Mucosa of stomach (tissue), 1 donor: ENCODE results near the gene VTCN1.

ENCODE experiments used
- H3K27me3 ChIP-seq: one replicate; pipeline ENCODE4 v1.7.0; 2013; ENCODE audit warnings: mild to moderate bottlenecking, low read length; ENCODE audit not compliant: control insufficient read depth, insufficient read depth
- H3K36me3 ChIP-seq: one replicate; pipeline ENCODE4 v1.7.0; 2013; ENCODE audit warnings: low read length; ENCODE audit not compliant: control insufficient read depth, insufficient read depth
- H3K4me1 ChIP-seq: one replicate; pipeline ENCODE4 v1.7.0; 2013; ENCODE audit warnings: mild to moderate bottlenecking, low read length; ENCODE audit not compliant: control insufficient read depth, insufficient read depth
- H3K4me3 ChIP-seq: one replicate; pipeline ENCODE4 v1.7.0; 2013; ENCODE audit warnings: low read length
- H3K9ac ChIP-seq: one replicate; pipeline ENCODE4 v1.7.0; 2013; ENCODE audit warnings: mild to moderate bottlenecking, low read length, moderate library complexity
- H3K9me3 ChIP-seq: one replicate; pipeline ENCODE4 v1.7.0; 2013; ENCODE audit warnings: mild to moderate bottlenecking, low read length, moderate library complexity; ENCODE audit not compliant: control insufficient read depth
- donor health status: Pancreatic carcinoma.

Gene VTCN1

GRCh38 chr1:117118137-117118536, 92.6 kb downstream of the VTCN1 start:
- Histone ChIP-seq H3K27me3 (no peaks in the 10 kb centered on the region), H3K9me3 (no peaks in the 10 kb centered on the region), H3K9ac (no peak overlapping the region), H3K4me1 (peaks cover 14% of the 10 kb centered on the region), H3K36me3 (no peaks in the 10 kb centered on the region), H3K4me3 (no peak overlapping the region)

- Histone ChIP-seq H3K9ac (no peak overlapping the region), H3K27me3 (no peaks in the 10 kb centered on the region), H3K9me3 (no peaks in the 10 kb centered on the region), H3K4me3 (no peak overlapping the region), H3K4me1 (peaks cover 14% of the 10 kb centered on the region), H3K36me3 (no peaks in the 10 kb centered on the region)
Observed at GRCh38 chr1:117117697-117118096, 93.0 kb downstream of the VTCN1 start.

- no peak overlapping the region for H3K9ac ChIP-seq
- no peaks in the 10 kb centered on the region for H3K9me3 ChIP-seq
- no peak overlapping the region for H3K4me3 ChIP-seq
- no peaks in the 10 kb centered on the region for H3K27me3 ChIP-seq
- H3K4me1 ChIP-seq, result peaks cover 8% of the 10 kb centered on the region
- H3K36me3 ChIP-seq, result no peaks in the 10 kb centered on the region
Observed at GRCh38 chr1:117116784-117117130, 94.0 kb downstream of the VTCN1 start.

GRCh38 chr1:117116090-117116783, 94.5 kb downstream of the VTCN1 start:
- no peaks in the 10 kb centered on the region for H3K9me3 ChIP-seq
- no peaks in the 10 kb centered on the region for H3K27me3 ChIP-seq
- H3K4me3 ChIP-seq, result no peak overlapping the region
- no peaks in the 10 kb centered on the region for H3K36me3 ChIP-seq
- no peak overlapping the region for H3K9ac ChIP-seq
- H3K4me1 ChIP-seq, result peaks cover 8% of the 10 kb centered on the region

GRCh38 chr1:117114877-117115276, 95.8 kb downstream of the VTCN1 start:
- Histone ChIP-seq H3K27me3 (no peaks in the 10 kb centered on the region), H3K4me3 (no peak overlapping the region), H3K36me3 (no peaks in the 10 kb centered on the region), H3K9ac (no peak overlapping the region), H3K4me1 (no peaks in the 10 kb centered on the region), H3K9me3 (no peaks in the 10 kb centered on the region)

GRCh38 chr1:117113199-117113598, 97.5 kb downstream of the VTCN1 start:
- Histone ChIP-seq H3K9ac (no peak overlapping the region), H3K4me1 (no peaks in the 10 kb centered on the region), H3K36me3 (no peaks in the 10 kb centered on the region), H3K4me3 (no peak overlapping the region), H3K27me3 (no peaks in the 10 kb centered on the region), H3K9me3 (no peaks in the 10 kb centered on the region)

GRCh38 chr1:117112047-117112717, 98.5 kb downstream of the VTCN1 start:
- Histone ChIP-seq H3K4me3 (no peak overlapping the region), H3K4me1 (no peaks in the 10 kb centered on the region), H3K36me3 (no peaks in the 10 kb centered on the region), H3K27me3 (no peaks in the 10 kb centered on the region), H3K9ac (no peak overlapping the region), H3K9me3 (no peaks in the 10 kb centered on the region)

GRCh38 chr1:117110774-117111173, 100.0 kb downstream of the VTCN1 start:
- H3K9me3 ChIP-seq, result no peaks in the 10 kb centered on the region
- H3K4me3 ChIP-seq, result no peak overlapping the region
- no peaks in the 10 kb centered on the region for H3K36me3 ChIP-seq
- no peak overlapping the region for H3K9ac ChIP-seq
- H3K4me1 ChIP-seq, result no peaks in the 10 kb centered on the region
- H3K27me3 ChIP-seq, result no peaks in the 10 kb centered on the region

GRCh38 chr1:117107364-117107763, 103.4 kb downstream of the VTCN1 start:
- Histone ChIP-seq H3K9ac (no peak overlapping the region), H3K9me3 (no peaks in the 10 kb centered on the region), H3K36me3 (no peaks in the 10 kb centered on the region)

GRCh38 chr1:117106478-117106877, 104.2 kb downstream of the VTCN1 start:
- Histone ChIP-seq H3K4me3 (no peak overlapping the region), H3K9me3 (no peaks in the 10 kb centered on the region), H3K36me3 (no peaks in the 10 kb centered on the region), H3K27me3 (no peaks in the 10 kb centered on the region), H3K9ac (no peak overlapping the region), H3K4me1 (no peaks in the 10 kb centered on the region)

More at GRCh38 chr1:117107364-117107763, 103.4 kb downstream of the VTCN1 start:
- H3K4me1 ChIP-seq, result no peaks in the 10 kb centered on the region
- H3K27me3 ChIP-seq, result no peaks in the 10 kb centered on the region
- no peak overlapping the region for H3K4me3 ChIP-seq

- Histone ChIP-seq H3K36me3 (no peaks in the 10 kb centered on the region), H3K27me3 (no peaks in the 10 kb centered on the region), H3K9me3 (no peaks in the 10 kb centered on the region), H3K4me1 (no peaks in the 10 kb centered on the region), H3K4me3 (no peak overlapping the region), H3K9ac (no peak overlapping the region)
Observed at GRCh38 chr1:117105722-117106121, 105.0 kb downstream of the VTCN1 start.

- no peaks in the 10 kb centered on the region for H3K9me3 ChIP-seq
- H3K4me3 ChIP-seq, result no peak overlapping the region
- no peak overlapping the region for H3K9ac ChIP-seq
- no peaks in the 10 kb centered on the region for H3K4me1 ChIP-seq
- H3K36me3 ChIP-seq, result no peaks in the 10 kb centered on the region
- no peaks in the 10 kb centered on the region for H3K27me3 ChIP-seq
Observed at GRCh38 chr1:117104986-117105385, 105.7 kb downstream of the VTCN1 start.
